Liver (tissue), 9 donors: ENCODE results near the gene CD34. TPM values are rescaled to one million over a fixed set of nuclear protein-coding genes. Genes with fewer than 3 reads are reported as not detected.

Source experiments
- DNase-seq: peaks from one replicate; pipeline ENCODE4 v3.0.0-alpha.2; 2017; ENCODE audit warnings: low spot score
- H3K27ac ChIP-seq, 2 donors: one replicate each; pipeline ENCODE4 v1.7.0; 2013; ENCODE audit warnings: inconsistent platforms in 2 of 2, low read length in 2 of 2, control low read depth in 1 of 2, low read depth in 1 of 2, mild to moderate bottlenecking in 1 of 2
- H3K27me3 ChIP-seq, 4 donors: one replicate each; pipeline versions ENCODE4 v1.6.1 to v1.7.0; 2013; ENCODE audit warnings: low read length in 3 of 4, inconsistent platforms in 1 of 4, mild to moderate bottlenecking in 1 of 4, moderate library complexity in 1 of 4; ENCODE audit not compliant: control insufficient read depth in 4 of 4, insufficient read depth in 4 of 4
- H3K36me3 ChIP-seq, 4 donors: one replicate each; pipeline versions ENCODE4 v1.6.1 to v1.7.0; 2013; ENCODE audit warnings: low read length in 3 of 4, mild to moderate bottlenecking in 3 of 4, low read depth in 1 of 4, moderate library complexity in 1 of 4; ENCODE audit not compliant: control insufficient read depth in 4 of 4, insufficient read depth in 3 of 4
- H3K4me1 ChIP-seq, 4 donors: one replicate each; pipeline versions ENCODE4 v1.6.1 to v1.7.0; 2013; ENCODE audit warnings: low read length in 3 of 4, mild to moderate bottlenecking in 3 of 4, moderate library complexity in 1 of 4; ENCODE audit not compliant: control insufficient read depth in 4 of 4, insufficient read depth in 4 of 4
- H3K4me3 ChIP-seq, 3 donors: one replicate each; pipeline versions ENCODE4 v1.6.1 to v1.7.0; 2013; ENCODE audit warnings: low read length in 3 of 3, control low read depth in 1 of 3, low read depth in 1 of 3, mild to moderate bottlenecking in 1 of 3
- H3K9ac ChIP-seq, 2 donors: one replicate each; pipeline ENCODE4 v1.7.0; 2013; ENCODE audit warnings: low read length in 2 of 2, mild to moderate bottlenecking in 2 of 2, moderate library complexity in 2 of 2, control low read depth in 1 of 2, low read depth in 1 of 2
- H3K9me3 ChIP-seq, 4 donors: one replicate each; pipeline versions ENCODE4 v1.6.1 to v1.7.0; 2013; ENCODE audit warnings: low read length in 3 of 4; ENCODE audit not compliant: control insufficient read depth in 4 of 4
- ATF3 ChIP-seq: IDR thresholded peaks from 2 replicates; pipeline ENCODE4 v1.6.1; 2016; ENCODE audit warnings: antibody characterized with exemption
- CTCF ChIP-seq: fragments of 150-350 bp; IDR thresholded peaks from 2 replicates; pipeline ENCODE4 v1.5.1; 2017; ENCODE audit warnings: improper control_type of control experiment, low read depth, low read length; ENCODE audit not compliant: missing input control
- EGR1 ChIP-seq, 2 donors: IDR thresholded peaks; 2 replicates each; pipeline ENCODE4 v1.6.1; 2016 to 2018; ENCODE audit warnings: antibody characterized with exemption in 2 of 2, low read depth in 2 of 2
- FOXA1 ChIP-seq: IDR thresholded peaks from 2 replicates; pipeline ENCODE4 v1.6.1; 2016; ENCODE audit warnings: antibody characterized with exemption
- FOXA2 ChIP-seq: IDR thresholded peaks from 2 replicates; pipeline ENCODE4 v1.6.1; 2016; ENCODE audit warnings: antibody characterized with exemption
- GABPA ChIP-seq, 2 donors: IDR thresholded peaks in 1 of 2; conservative IDR thresholded peaks in 1 of 2; 2 replicates each; pipeline ENCODE4 v1.6.1; 2016; ENCODE audit warnings: antibody characterized with exemption in 2 of 2, mild to moderate bottlenecking in 1 of 2, moderate library complexity in 1 of 2
- HNF4A ChIP-seq, 2 donors: conservative IDR thresholded peaks; 2 replicates each; pipeline ENCODE4 v1.6.1; 2016; ENCODE audit warnings: antibody characterized with exemption in 2 of 2, mild to moderate bottlenecking in 2 of 2
- HNF4G ChIP-seq: IDR thresholded peaks from 2 replicates; pipeline ENCODE4 v1.6.1; 2016; ENCODE audit warnings: antibody characterized with exemption
- MAX ChIP-seq: IDR thresholded peaks from 2 replicates; pipeline ENCODE4 v1.6.1; 2016; ENCODE audit warnings: antibody characterized with exemption
- NR2F2 ChIP-seq: IDR thresholded peaks from 2 replicates; pipeline ENCODE4 v1.6.1; 2016; ENCODE audit warnings: antibody characterized with exemption
- RAD21 ChIP-seq, 2 donors: IDR thresholded peaks; 2 replicates each; pipeline ENCODE4 v1.6.1; 2016; ENCODE audit warnings: antibody characterized with exemption in 2 of 2, mild to moderate bottlenecking in 2 of 2
- REST ChIP-seq: IDR thresholded peaks from 2 replicates; pipeline ENCODE4 v1.6.1; 2016; ENCODE audit warnings: antibody characterized with exemption, mild to moderate bottlenecking
- RXRA ChIP-seq, 2 donors: IDR thresholded peaks; 2 replicates each; pipeline ENCODE4 v1.6.1; 2017 to 2018; ENCODE audit warnings: antibody characterized with exemption in 2 of 2, mild to moderate bottlenecking in 1 of 2
- SP1 ChIP-seq: IDR thresholded peaks from 2 replicates; pipeline ENCODE4 v1.6.1; 2018; ENCODE audit warnings: antibody characterized with exemption, mild to moderate bottlenecking
- TAF1 ChIP-seq: conservative IDR thresholded peaks from 2 replicates; pipeline ENCODE4 v1.6.1; 2016; ENCODE audit warnings: antibody characterized with exemption, mild to moderate bottlenecking
- YY1 ChIP-seq: IDR thresholded peaks from 2 replicates; pipeline ENCODE4 v1.6.1; 2016; ENCODE audit warnings: antibody characterized with exemption, mild to moderate bottlenecking
- ZBTB33 ChIP-seq: IDR thresholded peaks from 2 replicates; pipeline ENCODE4 v1.6.1; 2016; ENCODE audit warnings: antibody characterized with exemption
- WGBS: extraction: QIAGEN DNeasy Blood & Tissue Kit; methylation state at CpG from one replicate; pipeline ENCODE4 v1.1.7; 2013; 5-methylcytosine and 5-hydroxymethylcytosine counted together
- polyA plus RNA-seq, 2 donors: library from polyadenylated mRNA; stranded (reverse) in 1 of 2; unstranded in 1 of 2; fragments of 200-250 nt in 1 of 2; fragments of >200 nt in 1 of 2; fragmentation: Nextera tagmentation in 1 of 2; extraction: Ambion mirVana in 1 of 2; gene quantifications; one replicate each; pipeline versions ENCODE4 v1.2.1 to v1.2.3, GENCODE V29; 2013 to 2015
- total RNA-seq, 2 donors: library from RNA; depleted of rRNA; stranded (reverse); fragments of >200 nt; gene quantifications; one replicate each; pipeline ENCODE4 v1.2.3, GENCODE V29; 2014
- donor health status: healthy.
- donor health status: healthy.
- donor health status: healthy.
- donor health status: healthy.
- donor health status: healthy.

CD34 gene
- total and polyA plus RNA-seq, 4 donors = 1.5 to 4.0 (median 1.8) TPM

GRCh38 chr1:207832796-207833195 lies 78.1 kb downstream of the CD34 start:
- no peaks in the 10 kb centered on the region for H3K36me3 ChIP-seq
- H3K4me3 ChIP-seq = no peak overlapping the region
- no peaks in the 10 kb centered on the region for H3K9me3 ChIP-seq
- no peak for TF ChIP-seq NR2F2
- no peak for TF ChIP-seq CTCF
- no peak for TF ChIP-seq FOXA1
- no peak for TF ChIP-seq EGR1 (IDR thresholded peaks at IDR 0.05; ENCODE audit: low read depth in 2 of 2)
- no peak for TF ChIP-seq YY1
- TF ChIP-seq ZBTB33 = no peak
- TF ChIP-seq HNF4G = no peak
- no peak for TF ChIP-seq ATF3
- TF ChIP-seq HNF4A (conservative IDR thresholded peaks at IDR 0.05) = no peak
- TF ChIP-seq RXRA (IDR thresholded peaks at IDR 0.05) = no peak
- TF ChIP-seq RAD21 (IDR thresholded peaks at IDR 0.05) = no peak
- TF ChIP-seq FOXA2 = no peak
- no peak for TF ChIP-seq TAF1
- TF ChIP-seq GABPA (IDR thresholded peaks at IDR 0.05 in 1 of 2, conservative IDR thresholded peaks at IDR 0.05 in 1 of 2) = no peak
- TF ChIP-seq MAX = no peak
- TF ChIP-seq SP1 = no peak
- no peak for TF ChIP-seq REST
- H3K27ac ChIP-seq = no peak overlapping the region
- 97% methylated on average over 8 of the region's 8 CpGs for WGBS
- H3K4me1 ChIP-seq = peaks cover 0 to 7% (median 7%) of the 10 kb centered on the region in 4 donors
- DNase-seq = no peak
- no peak overlapping the region for H3K9ac ChIP-seq
- no peaks in the 10 kb centered on the region for H3K27me3 ChIP-seq
